SH-SY5Y (cell line): ENCODE results near the gene IKZF4.

Experiments used
- GATA2 ChIP-seq: IDR thresholded peaks from 2 replicates; pipeline ENCODE4 v1.6.1; 2011; ENCODE audit warnings: mild to moderate bottlenecking, low read depth, low read length
- GATA3 ChIP-seq: IDR thresholded peaks from 2 replicates; pipeline ENCODE4 v1.6.1; 2011; ENCODE audit warnings: low read depth, mild to moderate bottlenecking, low read length, moderate library complexity

DNA sequence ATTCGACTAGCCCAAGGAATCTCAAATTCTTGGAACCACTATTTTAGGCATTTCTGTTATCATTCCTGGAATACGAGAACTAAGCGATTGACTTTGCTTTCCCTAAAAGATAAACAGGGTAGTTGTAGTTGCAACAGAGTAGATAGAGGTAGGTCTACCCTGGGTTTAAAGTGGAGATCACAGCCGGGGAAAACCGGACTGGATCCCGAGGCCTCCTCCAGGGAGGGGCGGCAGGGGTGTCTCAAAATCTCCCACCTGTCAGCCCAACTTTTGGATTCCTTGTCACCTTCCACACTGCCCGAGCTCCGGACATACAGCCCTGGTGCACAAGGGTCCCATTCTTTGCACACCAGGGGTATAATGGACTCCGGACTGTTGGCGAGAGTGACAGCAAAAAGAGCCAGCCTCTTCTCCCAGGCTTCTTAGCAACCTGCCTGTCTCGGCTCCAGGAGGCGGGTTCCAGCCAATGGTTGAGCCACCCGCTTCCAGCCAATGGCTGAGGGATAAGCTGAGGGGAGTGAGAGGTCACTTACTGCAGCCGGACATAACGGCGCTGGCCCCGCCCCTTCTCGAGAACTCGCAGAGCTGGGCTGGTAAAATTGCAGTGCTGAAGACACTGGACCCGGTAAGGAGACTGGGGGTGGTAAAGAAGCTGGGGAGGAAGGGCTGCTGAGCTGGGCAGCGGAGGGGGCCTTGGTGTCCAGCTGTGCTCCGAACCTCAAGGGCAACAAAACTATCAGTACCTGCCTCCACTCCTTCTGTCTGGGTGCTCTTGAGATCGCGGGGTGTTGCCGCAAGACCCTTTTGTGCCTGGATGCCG lies 23.9 kb upstream of the IKZF4 start, which contains the start of gene SUOX:
- TF ChIP-seq GATA2 (no peak), GATA3 (no peak)
